Body of pancreas (tissue), 4 donors: ENCODE data around the gene OTUB2.

Experiments
- CTCF ChIP-seq, 7 experiments: fragments of 450-650 bp in 4 of 7; fragments of 200-600 bp in 3 of 7; sonication (generic) in 3 of 7; IDR thresholded peaks; one replicate each; pipeline ENCODE4 v1.5.1; 2016 to 2019; ENCODE audit warnings: antibody characterized with exemption in 7 of 7
- POLR2A ChIP-seq, 3 donors: fragments of 450-650 bp; IDR thresholded peaks; one replicate each; pipeline ENCODE4 v1.6.1; 2016; ENCODE audit warnings: antibody characterized with exemption in 3 of 3, mild to moderate bottlenecking in 2 of 3

GRCh38 chr14:94000267-94000666 is 25.9 kb upstream of the OTUB2 start:
- TF ChIP-seq CTCF (IDR thresholded peaks at IDR 0.05), result no peak
- TF ChIP-seq POLR2A (IDR thresholded peaks at IDR 0.05), result no peak
